ENCODE data around the gene LIMK1. TPM values are rescaled to one million over a fixed set of nuclear protein-coding genes. Genes with fewer than 3 reads are reported as not detected.

LIMK1 gene
- total RNA-seq, 1 experiment from 2014 or later, result 56.3 TPM

DNA sequence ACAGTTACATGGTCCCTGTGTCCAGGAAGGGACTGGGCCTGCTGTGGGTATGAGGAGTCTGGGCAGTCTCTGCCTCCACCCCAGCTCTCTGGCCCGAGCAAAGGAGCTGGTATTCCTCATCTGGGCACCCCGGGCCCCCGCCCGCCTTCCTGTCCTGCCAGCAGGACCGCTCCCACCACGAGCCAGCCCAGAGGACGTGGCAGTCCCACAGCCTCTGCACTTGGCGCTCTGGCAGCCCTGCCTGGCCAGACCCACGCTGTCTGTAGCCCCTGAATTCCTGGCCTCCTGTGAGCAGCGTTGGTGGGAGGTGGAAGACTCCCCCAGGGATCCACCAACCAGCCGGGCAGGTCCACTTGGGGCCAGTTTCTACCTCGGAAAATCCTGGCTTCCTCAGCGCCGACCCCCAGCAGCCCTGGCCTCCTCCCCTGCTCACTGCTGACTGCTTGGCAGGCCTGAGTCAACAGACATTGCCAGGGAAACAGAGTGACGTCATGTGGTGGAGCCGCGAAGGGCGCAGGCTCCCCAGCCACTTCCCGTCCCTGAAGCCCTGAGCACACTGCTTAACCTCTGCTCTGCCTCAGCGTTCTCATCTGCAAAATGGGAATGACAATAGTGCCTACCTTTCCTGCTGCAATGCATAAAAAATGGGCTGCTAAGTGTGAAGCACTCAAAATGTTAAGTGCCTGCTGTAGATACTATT lies 21.6 kb upstream of the LIMK1 start:
- Histone ChIP-seq H3K4me2 (ENCODE audit: low read length) (peak overlapping the region; percentile 12), H3K36me3 (ENCODE audit: control insufficient read depth in 1 of 2, insufficient read depth in 2 of 2, low read length in 2 of 2) (no peaks in the 10 kb centered on the region), H2AFZ (ENCODE audit: low read depth, low read length, poor library complexity, severe bottlenecking) (no peak overlapping the region), H4K20me1 (ENCODE audit: insufficient read depth) (no peaks in the 10 kb centered on the region), H3K27ac (ENCODE audit: low read depth, low read length) (peak overlapping the region; percentile 27; the same call in 1 of the 2 replicates), H3K27me3 (ENCODE audit: insufficient read depth, low read length) (peaks cover 3% of the 10 kb centered on the region), H3K4me1 (ENCODE audit: control insufficient read depth in 1 of 2, insufficient read depth in 2 of 2, low read length in 2 of 2) (peaks cover 21 to 43% of the 10 kb centered on the region in 2 experiments), H3K4me3 (replicated peaks in 1 of 2; ENCODE audit: low read depth in 1 of 2, low read length in 2 of 2) (no peak overlapping the region), H3K9me2 (ENCODE audit: insufficient read depth) (no peaks in the 10 kb centered on the region), H3K79me2 (ENCODE audit: insufficient read depth, low read length) (no peaks in the 10 kb centered on the region), H3K9me3 (ENCODE audit: control insufficient read depth in 1 of 2, insufficient read depth in 1 of 2, low read depth in 1 of 2, low read length in 2 of 2) (no peaks in the 10 kb centered on the region), H3K9ac (ENCODE audit: low read length) (peak overlapping the region; percentile 1; the same call in 1 of the 2 replicates)
- RAD21 ChIA-PET (ENCODE audit: low non-redundant PET in 1 of 2, low total read pairs in 2 of 2, uncharacterized antibody in 2 of 2, unreplicated experiment in 2 of 2), result no interaction called here
- TF ChIP-seq TCF7L2 (IDR thresholded peaks at IDR 0.05; ENCODE audit: borderline replicate concordance, extremely low read depth, insufficient read depth, insufficient read length), result no peak
- CTCF ChIA-PET, result no interaction called here
- POLR2A ChIA-PET, result interaction anchor here (0.5 kb wide), 1 partner anchor 139 kb away, joined by 4 read pairs; no protein-coding TSS in a partner anchor
- DNase-seq (ENCODE audit: low read depth, low spot score) (peak; percentile 55), ATAC-seq (peak; percentile 76)
- TSS peak; percentile 85 for BruUV-seq (replicated peaks)
- intact Hi-C loops (cut with micrococcal nuclease), result no loop called here

DNA sequence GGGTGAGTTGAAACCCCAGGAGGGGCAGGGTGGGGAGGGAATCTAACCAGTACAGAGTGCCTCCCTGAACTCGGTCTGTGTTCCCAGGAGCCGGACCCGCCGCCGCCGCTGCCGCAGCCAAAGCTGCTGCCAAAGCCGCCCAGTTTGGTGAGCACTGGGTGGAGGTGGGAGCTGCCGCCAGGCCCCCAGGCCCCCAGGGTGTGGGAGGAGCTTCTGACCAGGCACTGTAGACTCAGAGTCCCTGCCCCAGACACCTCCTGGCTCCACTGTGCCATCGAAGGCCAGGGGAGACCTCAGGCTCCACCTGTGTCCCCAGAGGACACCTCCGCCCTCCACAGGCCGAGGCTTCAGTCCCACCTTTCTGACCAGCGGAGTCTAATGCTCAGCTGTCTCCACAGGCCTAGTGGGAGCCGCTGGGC lies 20.4 kb upstream of the LIMK1 start:
- Histone ChIP-seq H3K9me3 (ENCODE audit: control insufficient read depth in 1 of 2, insufficient read depth in 1 of 2, low read depth in 1 of 2, low read length in 2 of 2) (no peaks in the 10 kb centered on the region), H3K36me3 (ENCODE audit: control insufficient read depth in 1 of 2, insufficient read depth in 2 of 2, low read length in 2 of 2) (no peaks in the 10 kb centered on the region), H3K4me1 (ENCODE audit: control insufficient read depth in 1 of 2, insufficient read depth in 2 of 2, low read length in 2 of 2) (peaks cover 21 to 47% of the 10 kb centered on the region in 2 experiments), H3K4me3 (replicated peaks in 1 of 2; ENCODE audit: low read depth in 1 of 2, low read length in 2 of 2) (no peak overlapping the region), H3K9me2 (ENCODE audit: insufficient read depth) (no peaks in the 10 kb centered on the region), H3K27ac (ENCODE audit: low read depth, low read length) (no peak overlapping the region), H3K27me3 (ENCODE audit: insufficient read depth, low read length) (no peaks in the 10 kb centered on the region; the same call in 1 of the 2 replicates), H2AFZ (ENCODE audit: low read depth, low read length, poor library complexity, severe bottlenecking) (no peak overlapping the region), H3K4me2 (ENCODE audit: low read length) (no peak overlapping the region), H4K20me1 (ENCODE audit: insufficient read depth) (no peaks in the 10 kb centered on the region), H3K9ac (ENCODE audit: low read length) (no peak overlapping the region), H3K79me2 (ENCODE audit: insufficient read depth, low read length) (no peaks in the 10 kb centered on the region)
- no peak for DNase-seq (ENCODE audit: low read depth, low spot score)
- no peak for ATAC-seq
- ChIA-PET RAD21 (ENCODE audit: low non-redundant PET in 1 of 2, low total read pairs in 2 of 2, uncharacterized antibody in 2 of 2, unreplicated experiment in 2 of 2) (no interaction called here), CTCF (no interaction called here), POLR2A (no interaction called here)
- BruUV-seq (replicated peaks), result no TSS peak
- TF ChIP-seq POLR2A (IDR thresholded peaks at IDR 0.05; ENCODE audit: borderline replicate concordance, extremely low read depth, insufficient read depth, insufficient read length) (no peak), JUND (IDR thresholded peaks at IDR 0.05) (no peak), ELF1 (IDR thresholded peaks at IDR 0.05; ENCODE audit: borderline replicate concordance, low read depth) (no peak), ZNF274 (IDR thresholded peaks at IDR 0.05; ENCODE audit: low read depth, low read length) (no peak), CBX3 (IDR thresholded peaks at IDR 0.05; ENCODE audit: low read depth) (no peak), FOSL1 (IDR thresholded peaks at IDR 0.05; ENCODE audit: low read depth) (no peak), EZH2 (IDR thresholded peaks at IDR 0.05) (no peak), SIN3A (IDR thresholded peaks at IDR 0.05; ENCODE audit: low read depth) (no peak), EZH2phosphoT487 (IDR thresholded peaks at IDR 0.05; ENCODE audit: borderline replicate concordance) (no peak), CEBPB (IDR thresholded peaks at IDR 0.05; ENCODE audit: low read depth) (no peak), POLR2AphosphoS5 (IDR thresholded peaks at IDR 0.05; ENCODE audit: low read depth, low read length) (no peak), SRF (IDR thresholded peaks at IDR 0.05; ENCODE audit: low read depth) (no peak), TCF7L2 (IDR thresholded peaks at IDR 0.05; ENCODE audit: borderline replicate concordance, extremely low read depth, insufficient read depth, insufficient read length) (no peak)
- TF ChIP-seq, protein P1, sequence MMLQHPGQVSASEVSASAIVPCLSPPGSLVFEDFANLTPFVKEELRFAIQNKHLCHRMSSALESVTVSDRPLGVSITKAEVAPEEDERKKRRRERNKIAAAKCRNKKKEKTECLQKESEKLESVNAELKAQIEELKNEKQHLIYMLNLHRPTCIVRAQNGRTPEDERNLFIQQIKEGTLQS (IDR thresholded peaks at IDR 0.05), result no peak
- TF ChIP-seq, protein P2, sequence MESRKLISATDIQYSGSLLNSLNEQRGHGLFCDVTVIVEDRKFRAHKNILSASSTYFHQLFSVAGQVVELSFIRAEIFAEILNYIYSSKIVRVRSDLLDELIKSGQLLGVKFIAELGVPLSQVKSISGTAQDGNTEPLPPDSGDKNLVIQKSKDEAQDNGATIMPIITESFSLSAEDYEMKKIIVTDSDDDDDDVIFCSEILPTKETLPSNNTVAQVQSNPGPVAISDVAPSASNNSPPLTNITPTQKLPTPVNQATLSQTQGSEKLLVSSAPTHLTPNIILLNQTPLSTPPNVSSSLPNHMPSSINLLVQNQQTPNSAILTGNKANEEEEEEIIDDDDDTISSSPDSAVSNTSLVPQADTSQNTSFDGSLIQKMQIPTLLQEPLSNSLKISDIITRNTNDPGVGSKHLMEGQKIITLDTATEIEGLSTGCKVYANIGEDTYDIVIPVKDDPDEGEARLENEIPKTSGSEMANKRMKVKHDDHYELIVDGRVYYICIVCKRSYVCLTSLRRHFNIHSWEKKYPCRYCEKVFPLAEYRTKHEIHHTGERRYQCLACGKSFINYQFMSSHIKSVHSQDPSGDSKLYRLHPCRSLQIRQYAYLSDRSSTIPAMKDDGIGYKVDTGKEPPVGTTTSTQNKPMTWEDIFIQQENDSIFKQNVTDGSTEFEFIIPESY (IDR thresholded peaks at IDR 0.05; ENCODE audit: extremely low read depth, insufficient replicate concordance, low read length), result no peak
- TF ChIP-seq, protein P3, sequence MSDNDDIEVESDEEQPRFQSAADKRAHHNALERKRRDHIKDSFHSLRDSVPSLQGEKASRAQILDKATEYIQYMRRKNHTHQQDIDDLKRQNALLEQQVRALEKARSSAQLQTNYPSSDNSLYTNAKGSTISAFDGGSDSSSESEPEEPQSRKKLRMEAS (IDR thresholded peaks at IDR 0.05), result no peak
- intact Hi-C loops (cut with micrococcal nuclease), result no loop called here

All from HCT116 (cell line).